Measurements from ENCODE around the gene THADA.

DNA sequence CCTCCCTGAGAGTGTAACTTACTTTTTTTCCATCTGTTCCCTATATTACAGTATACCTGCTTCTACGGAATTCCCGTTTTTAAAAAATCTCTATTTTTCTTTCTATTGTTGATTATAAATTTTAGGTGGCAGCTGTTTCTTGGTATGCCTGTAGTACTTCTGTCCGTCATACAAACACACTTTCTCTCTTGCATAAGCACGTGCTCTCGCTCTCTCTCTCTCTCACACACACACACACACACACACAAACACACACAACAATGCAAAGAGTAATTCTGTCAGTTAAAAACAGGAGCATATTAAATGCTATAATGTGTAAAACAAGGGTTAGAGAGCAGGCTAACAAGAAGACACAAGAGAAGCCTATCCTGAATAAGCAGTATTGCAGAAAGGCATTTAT lies 140.5 kb downstream of the THADA start:
- TF ChIP-seq POLR2AphosphoS5 (IDR thresholded peaks at IDR 0.05; ENCODE audit: insufficient read depth, low read depth, low read length) (no peak), POLR2A (IDR thresholded peaks at IDR 0.05; ENCODE audit: low read depth, low read length) (no peak), EZH2 (IDR thresholded peaks at IDR 0.05; ENCODE audit: borderline replicate concordance, low read depth, low read length, severe bottlenecking) (no peak), MYC (IDR thresholded peaks at IDR 0.05; ENCODE audit: low read depth, low read length) (no peak), GATA2 (IDR thresholded peaks at IDR 0.05; ENCODE audit: insufficient read depth, insufficient read length, low read depth, low read length) (no peak), JUN (IDR thresholded peaks at IDR 0.05; ENCODE audit: borderline replicate concordance, insufficient read depth, insufficient read length, low read depth) (no peak), FOS (IDR thresholded peaks at IDR 0.05; ENCODE audit: borderline replicate concordance, insufficient read depth, low read length) (no peak)
- TF ChIP-seq, protein P1, sequence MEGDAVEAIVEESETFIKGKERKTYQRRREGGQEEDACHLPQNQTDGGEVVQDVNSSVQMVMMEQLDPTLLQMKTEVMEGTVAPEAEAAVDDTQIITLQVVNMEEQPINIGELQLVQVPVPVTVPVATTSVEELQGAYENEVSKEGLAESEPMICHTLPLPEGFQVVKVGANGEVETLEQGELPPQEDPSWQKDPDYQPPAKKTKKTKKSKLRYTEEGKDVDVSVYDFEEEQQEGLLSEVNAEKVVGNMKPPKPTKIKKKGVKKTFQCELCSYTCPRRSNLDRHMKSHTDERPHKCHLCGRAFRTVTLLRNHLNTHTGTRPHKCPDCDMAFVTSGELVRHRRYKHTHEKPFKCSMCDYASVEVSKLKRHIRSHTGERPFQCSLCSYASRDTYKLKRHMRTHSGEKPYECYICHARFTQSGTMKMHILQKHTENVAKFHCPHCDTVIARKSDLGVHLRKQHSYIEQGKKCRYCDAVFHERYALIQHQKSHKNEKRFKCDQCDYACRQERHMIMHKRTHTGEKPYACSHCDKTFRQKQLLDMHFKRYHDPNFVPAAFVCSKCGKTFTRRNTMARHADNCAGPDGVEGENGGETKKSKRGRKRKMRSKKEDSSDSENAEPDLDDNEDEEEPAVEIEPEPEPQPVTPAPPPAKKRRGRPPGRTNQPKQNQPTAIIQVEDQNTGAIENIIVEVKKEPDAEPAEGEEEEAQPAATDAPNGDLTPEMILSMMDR (IDR thresholded peaks at IDR 0.05; ENCODE audit: extremely low read depth in 1 of 2, insufficient read depth in 1 of 2, low read depth in 1 of 2, low read length in 2 of 2) = no peak
- TF ChIP-seq, protein P2, sequence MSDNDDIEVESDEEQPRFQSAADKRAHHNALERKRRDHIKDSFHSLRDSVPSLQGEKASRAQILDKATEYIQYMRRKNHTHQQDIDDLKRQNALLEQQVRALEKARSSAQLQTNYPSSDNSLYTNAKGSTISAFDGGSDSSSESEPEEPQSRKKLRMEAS (IDR thresholded peaks at IDR 0.05; ENCODE audit: insufficient read depth, insufficient read length) = peak; percentile 62

Measured in endothelial cell of umbilical vein (primary cell).